HEK293T (cell line): ENCODE results near the gene GPD2.
"Not testable (repeated sequence)": the region's sequence is repeated elsewhere in the genome, so short reads cannot be mapped to it uniquely, and the experiment has no call there.

Source experiments
- CTCF ChIA-PET: fragments of 350-600 bp; formaldehyde crosslinking; extraction: SDS; loops from one replicate; lab custom pipeline; 2021; ENCODE audit warnings: antibody characterized with exemption, inconsistent platforms; lab: Yijun Ruan, JAX
- POLR2A ChIA-PET: fragments of 350-600 bp; formaldehyde crosslinking; extraction: SDS; loops from one replicate; lab custom pipeline; 2020; ENCODE audit warnings: antibody characterized with exemption, inconsistent platforms; lab: Yijun Ruan, JAX
- DNase-seq: peaks from one replicate; pipeline ENCODE4 v3.0.0; 2012; ENCODE audit warnings: mixed read lengths; ENCODE audit errors: extremely low spot score
- ARNT ChIP-seq: fragments of 450-650 bp; IDR thresholded peaks from 2 replicates; pipeline ENCODE4 v1.6.1; 2017; ENCODE audit warnings: mild to moderate bottlenecking
- BHLHE40 ChIP-seq: fragments of 450-650 bp; IDR thresholded peaks from 2 replicates; pipeline ENCODE4 v1.6.1; 2016; ENCODE audit warnings: mild to moderate bottlenecking, moderate library complexity, borderline replicate concordance
- CTBP1 ChIP-seq: fragments of 450-650 bp; IDR thresholded peaks from 2 replicates; pipeline ENCODE4 v1.6.1; 2016; ENCODE audit warnings: borderline replicate concordance
- ELF4 ChIP-seq: fragments of 450-650 bp; IDR thresholded peaks from 2 replicates; pipeline ENCODE4 v1.6.1; 2017; ENCODE audit warnings: antibody characterized with exemption
- FOXA1 ChIP-seq: fragments of 450-650 bp; IDR thresholded peaks from 2 replicates; pipeline ENCODE4 v1.6.1; 2016; ENCODE audit warnings: mild to moderate bottlenecking
- FOXK2 ChIP-seq: fragments of 450-650 bp; IDR thresholded peaks from 2 replicates; pipeline ENCODE4 v1.6.1; 2016; ENCODE audit warnings: mild to moderate bottlenecking
- FOXM1 ChIP-seq: fragments of 450-650 bp; IDR thresholded peaks from 2 replicates; pipeline ENCODE4 v1.6.1; 2017; ENCODE audit warnings: mild to moderate bottlenecking, borderline replicate concordance
- HDGF ChIP-seq: fragments of 450-650 bp; IDR thresholded peaks from 2 replicates; pipeline ENCODE4 v1.6.1; 2017; ENCODE audit warnings: antibody characterized with exemption, borderline replicate concordance
- L3MBTL2 ChIP-seq: fragments of 450-650 bp; conservative IDR thresholded peaks from 2 replicates; pipeline ENCODE4 v1.6.1; 2016; ENCODE audit warnings: mild to moderate bottlenecking
- LEF1 ChIP-seq: fragments of 450-650 bp; IDR thresholded peaks from 2 replicates; pipeline ENCODE4 v1.6.1; 2017; ENCODE audit warnings: mild to moderate bottlenecking, borderline replicate concordance
- NFRKB ChIP-seq: fragments of 450-650 bp; IDR thresholded peaks from 2 replicates; pipeline ENCODE4 v1.6.1; 2016; ENCODE audit warnings: mild to moderate bottlenecking, moderate library complexity
- SP1 ChIP-seq: fragments of 450-650 bp; IDR thresholded peaks from 2 replicates; pipeline ENCODE4 v1.6.1; 2017
- SUZ12 ChIP-seq: fragments of 450-650 bp; IDR thresholded peaks from 2 replicates; pipeline ENCODE4 v1.6.1; 2016; ENCODE audit warnings: mild to moderate bottlenecking
- TARDBP ChIP-seq: fragments of 450-650 bp; IDR thresholded peaks from 2 replicates; pipeline ENCODE4 v1.6.1; 2016
- ZNF384 ChIP-seq: fragments of 450-650 bp; IDR thresholded peaks from 2 replicates; pipeline ENCODE4 v1.6.1; 2016
- TF ChIP-seq, protein P1 (sequence below): fragments of 450-650 bp; IDR thresholded peaks from 2 replicates; pipeline ENCODE4 v1.6.1; 2016

The GPD2 gene

DNA sequence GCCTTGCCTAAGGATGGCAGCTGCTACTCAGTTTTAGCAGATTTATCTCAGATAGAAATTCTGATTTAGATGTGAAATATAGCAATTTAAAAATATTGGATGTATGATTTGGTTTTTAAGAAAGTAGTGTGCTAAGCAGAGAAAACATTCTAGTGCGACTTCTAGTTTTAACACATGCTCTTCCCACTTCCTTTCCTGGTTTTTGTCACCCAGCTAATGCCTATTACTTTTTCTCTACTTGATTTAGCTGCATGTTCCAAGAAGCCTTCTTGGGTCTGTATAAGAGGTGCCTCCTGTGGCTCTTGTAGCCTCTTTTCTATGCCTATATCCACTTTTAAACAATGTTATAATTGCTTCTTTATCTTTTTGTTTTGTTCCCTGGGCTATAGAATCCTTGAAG, 53.0 kb downstream of the GPD2 start:
- ChIA-PET CTCF (no interaction called here), POLR2A (no interaction called here)
- DNase-seq: no peak
- TF ChIP-seq, protein P1, sequence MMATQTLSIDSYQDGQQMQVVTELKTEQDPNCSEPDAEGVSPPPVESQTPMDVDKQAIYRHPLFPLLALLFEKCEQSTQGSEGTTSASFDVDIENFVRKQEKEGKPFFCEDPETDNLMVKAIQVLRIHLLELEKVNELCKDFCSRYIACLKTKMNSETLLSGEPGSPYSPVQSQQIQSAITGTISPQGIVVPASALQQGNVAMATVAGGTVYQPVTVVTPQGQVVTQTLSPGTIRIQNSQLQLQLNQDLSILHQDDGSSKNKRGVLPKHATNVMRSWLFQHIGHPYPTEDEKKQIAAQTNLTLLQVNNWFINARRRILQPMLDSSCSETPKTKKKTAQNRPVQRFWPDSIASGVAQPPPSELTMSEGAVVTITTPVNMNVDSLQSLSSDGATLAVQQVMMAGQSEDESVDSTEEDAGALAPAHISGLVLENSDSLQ: no peak
- no peak for TF ChIP-seq ARNT

DNA sequence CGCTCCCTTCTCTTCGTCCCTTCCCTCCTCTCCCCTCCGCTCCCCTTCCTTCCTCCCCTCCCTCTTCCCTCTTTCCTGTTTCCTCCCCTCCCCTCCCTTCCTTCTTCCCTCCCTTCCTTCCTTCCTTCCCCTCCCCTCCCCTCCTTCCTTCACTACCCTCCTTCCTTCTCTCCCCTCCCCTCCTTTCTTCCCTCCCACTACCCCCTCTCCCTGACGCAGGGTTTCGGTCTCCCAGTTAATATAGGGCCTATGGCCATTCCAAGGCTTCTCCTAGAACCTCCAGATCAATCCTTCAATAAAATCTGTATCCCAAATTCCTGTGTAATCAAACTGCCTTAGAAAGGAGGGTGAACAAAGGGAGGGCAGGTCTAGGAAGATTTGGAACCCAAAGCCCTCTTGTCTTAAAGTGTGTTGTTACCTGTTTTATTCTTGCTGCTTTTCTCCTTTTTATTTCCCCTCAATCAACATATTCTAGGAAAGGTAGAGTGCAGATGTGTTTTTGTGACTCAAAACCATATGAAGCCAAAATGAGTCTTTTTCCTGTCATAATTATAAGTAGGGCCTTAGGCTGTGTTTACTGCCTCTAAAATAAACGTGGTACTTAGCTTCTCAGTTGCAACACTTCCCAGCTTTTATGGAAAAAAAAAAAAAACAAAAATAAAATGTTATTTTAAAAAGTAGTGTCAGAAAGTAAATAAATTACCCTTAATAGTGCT, 53.7 kb downstream of the GPD2 start:
- ChIA-PET CTCF (no interaction called here), POLR2A (no interaction called here)
- no peak for DNase-seq
- TF ChIP-seq, protein P1: no peak
- no peak for TF ChIP-seq LEF1

DNA sequence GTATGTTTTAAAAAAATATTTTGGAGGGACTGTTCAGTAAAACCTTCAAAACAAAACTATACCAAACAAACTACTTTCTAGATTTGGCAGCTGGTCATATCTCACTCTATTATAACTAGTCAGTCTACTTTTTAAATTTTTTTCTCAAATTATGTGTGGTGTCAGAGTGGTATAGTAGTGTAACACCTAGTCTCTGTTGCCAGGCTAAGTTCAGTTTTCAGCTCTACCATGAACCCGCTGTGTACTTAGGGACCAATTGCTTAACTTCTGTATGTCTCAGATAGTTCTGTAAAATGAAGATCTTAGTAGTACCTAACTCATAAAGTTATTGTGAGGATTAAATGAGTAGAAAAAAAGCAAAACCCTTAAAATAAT, 54.3 kb downstream of the GPD2 start:
- TF ChIP-seq ELF4: no peak
- ChIA-PET POLR2A (no interaction called here), CTCF (no interaction called here)
- DNase-seq: no peak

DNA sequence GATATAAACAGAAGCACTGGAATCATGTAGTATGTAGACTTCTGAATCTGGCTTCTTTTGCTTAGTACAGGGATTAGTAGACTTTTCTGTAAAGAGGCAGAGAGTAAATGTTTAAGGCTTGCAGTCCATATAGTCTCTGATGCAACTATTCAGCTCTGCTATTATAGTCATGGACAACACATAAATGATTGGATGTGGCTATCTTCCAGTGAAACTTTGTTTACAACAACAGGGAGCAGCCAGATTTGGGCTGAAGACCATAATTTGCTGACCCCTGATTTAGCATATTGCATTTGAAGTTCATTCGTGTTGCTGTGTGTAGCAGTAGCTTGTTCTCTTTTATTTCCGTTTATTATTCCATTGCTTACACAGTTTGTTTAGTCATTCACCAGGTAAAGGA, 55.0 kb downstream of the GPD2 start:
- ChIA-PET CTCF (no interaction called here), POLR2A (no interaction called here)
- no peak for DNase-seq
- no peak for TF ChIP-seq SUZ12
- no peak for TF ChIP-seq ELF4
- TF ChIP-seq FOXA1: no peak
- TF ChIP-seq CTBP1: no peak
- no peak for TF ChIP-seq HDGF
- no peak for TF ChIP-seq TARDBP
- TF ChIP-seq LEF1: no peak
- TF ChIP-seq FOXM1: no peak
- no peak for TF ChIP-seq SP1
- TF ChIP-seq, protein P1: no peak
- no peak for TF ChIP-seq NFRKB
- no peak for TF ChIP-seq ARNT
- TF ChIP-seq L3MBTL2: no peak
- TF ChIP-seq BHLHE40: no peak
- TF ChIP-seq FOXK2: no peak
- no peak for TF ChIP-seq ZNF384

DNA sequence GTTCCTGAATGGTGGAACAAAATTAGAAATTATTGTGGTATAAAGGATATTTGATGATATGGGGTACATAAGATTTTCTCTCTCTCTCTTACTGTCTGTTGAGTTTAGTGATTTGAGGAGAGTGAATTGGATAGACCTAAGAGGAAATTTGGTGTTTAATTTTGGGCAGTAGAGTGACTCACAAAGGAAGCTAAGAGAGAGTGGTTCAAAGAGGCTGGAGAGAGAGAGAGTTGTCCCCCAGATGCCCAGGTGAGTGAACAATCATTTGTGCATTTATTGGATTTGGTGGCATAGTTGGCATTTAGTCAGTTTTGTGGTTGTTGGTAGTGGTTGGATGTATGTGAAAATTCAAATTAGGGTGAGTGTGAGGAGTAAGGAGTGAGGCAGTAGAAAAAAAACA, 56.8 kb downstream of the GPD2 start:
- CTCF ChIA-PET: no interaction called here

DNA sequence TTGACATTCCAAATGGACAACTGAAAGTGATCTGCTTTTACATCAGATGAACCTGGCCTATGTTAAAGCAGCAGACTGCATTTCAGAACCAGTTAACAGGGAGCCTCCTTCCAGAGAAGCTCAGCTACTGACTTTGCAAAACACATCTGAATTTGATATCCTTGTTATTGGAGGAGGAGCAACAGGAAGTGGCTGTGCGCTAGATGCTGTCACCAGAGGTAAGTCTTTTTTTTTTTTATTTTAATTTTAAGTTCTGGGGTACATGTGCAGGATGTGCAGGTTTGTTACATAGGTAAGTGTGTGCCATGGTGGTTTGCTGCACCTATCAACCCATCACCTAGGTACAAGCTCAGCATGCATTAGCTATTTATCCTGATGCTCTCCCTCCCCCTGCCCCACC, 59.8 kb downstream of the GPD2 start:
- POLR2A ChIA-PET, DNase-seq, CTCF ChIA-PET: not testable (repeated sequence)

More for the DNA sequence above, 56.8 kb downstream of the GPD2 start:
- TF ChIP-seq ARNT: no peak
- DNase-seq: no peak
- POLR2A ChIA-PET: no interaction called here

DNA sequence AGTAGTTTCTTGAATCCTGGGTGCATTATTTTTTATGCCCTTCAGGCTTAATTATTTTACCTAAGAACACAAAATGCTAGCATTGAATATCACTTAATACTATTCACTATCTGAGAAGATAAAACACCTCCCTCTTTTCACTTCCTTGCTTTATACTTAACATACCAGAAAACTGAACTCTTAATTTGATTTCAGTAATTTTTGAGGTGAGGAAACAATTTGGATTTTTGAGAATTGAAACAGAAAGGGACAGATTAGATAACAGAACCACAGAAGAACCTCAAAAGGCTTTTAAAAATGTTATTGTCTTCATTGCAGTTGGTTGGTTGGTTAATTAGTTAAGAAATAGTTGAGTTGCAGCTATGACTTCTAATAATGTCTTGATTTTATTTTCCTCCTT, 69.5 kb downstream of the GPD2 start:
- TF ChIP-seq ELF4: no peak
- TF ChIP-seq, protein P1: no peak
- no peak for TF ChIP-seq LEF1
- no peak for TF ChIP-seq NFRKB
- no peak for TF ChIP-seq FOXM1
- TF ChIP-seq TARDBP: no peak
- TF ChIP-seq ARNT: no peak
- TF ChIP-seq L3MBTL2: no peak
- ChIA-PET POLR2A (no interaction called here), CTCF (no interaction called here)
- DNase-seq: no peak

DNA sequence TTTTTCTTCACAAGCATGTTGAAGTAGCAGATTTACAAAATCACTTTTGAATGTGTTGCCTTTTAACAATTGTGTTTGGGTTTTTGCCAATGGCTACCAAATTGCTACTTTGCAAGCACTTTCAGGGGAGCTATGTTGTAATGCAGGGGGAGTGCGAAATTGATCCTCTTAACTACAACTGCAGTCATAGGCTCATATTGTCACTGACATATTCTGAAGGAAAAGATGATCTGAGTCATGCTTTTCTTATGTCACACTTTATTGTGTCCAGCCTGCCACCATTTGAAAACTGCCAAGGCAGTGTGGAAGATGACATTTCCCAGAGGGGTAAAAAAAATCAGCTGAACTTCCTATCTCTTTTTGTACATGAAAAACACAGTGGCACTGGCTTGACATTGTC, 74.9 kb downstream of the GPD2 start:
- ChIA-PET POLR2A (no interaction called here), CTCF (no interaction called here)
- TF ChIP-seq FOXA1: no peak
- no peak for TF ChIP-seq FOXK2
- no peak for TF ChIP-seq FOXM1
- TF ChIP-seq BHLHE40: no peak
- TF ChIP-seq ARNT: no peak
- no peak for TF ChIP-seq ELF4
- no peak for TF ChIP-seq L3MBTL2
- TF ChIP-seq HDGF: no peak
- TF ChIP-seq SP1: no peak
- no peak for TF ChIP-seq ZNF384
- TF ChIP-seq, protein P1: no peak
- TF ChIP-seq SUZ12: no peak
- TF ChIP-seq NFRKB: no peak
- TF ChIP-seq LEF1: no peak
- no peak for TF ChIP-seq TARDBP
- TF ChIP-seq CTBP1: no peak
- DNase-seq: no peak
